GM18507 (cell line): Measurements from ENCODE around the gene CNOT10.
A peak's percentile ranks its signal among the peaks of the same experiment; 100 is the strongest.
"Not testable (repeated sequence)": the region's sequence is repeated elsewhere in the genome, so short reads cannot be mapped to it uniquely, and the experiment has no call there.

ENCODE experiments used
- DNase-seq: peaks from one replicate; pipeline ENCODE4 v3.0.0; 2011; ENCODE audit warnings: low read depth; ENCODE audit not compliant: insufficient read length; ENCODE audit errors: extremely low spot score
- FAIRE-seq: peaks from 2 replicates; lab custom pipeline; 2011; peaks lifted over from hg19 to GRCh38; lab: Jason Lieb, UNC

The CNOT10 gene

GRCh38 chr3:32797776-32798175 is 112.8 kb downstream of the CNOT10 start:
- DNase-seq = no peak
- no peak for FAIRE-seq

GRCh38 chr3:32801440-32801839 is 116.5 kb downstream of the CNOT10 start:
- FAIRE-seq, DNase-seq: not testable (repeated sequence)

- FAIRE-seq (peak; percentile 74), DNase-seq (peak; percentile 28)
Measured at GRCh38 chr3:32813180-32813579, 128.2 kb downstream of the CNOT10 start.

- no peak for DNase-seq
- FAIRE-seq = peak; percentile 66
Measured at GRCh38 chr3:32814361-32814760, 129.4 kb downstream of the CNOT10 start.

- DNase-seq = no peak
- peak; percentile 78 for FAIRE-seq
Measured at GRCh38 chr3:32815841-32816438, 131.0 kb downstream of the CNOT10 start.

GRCh38 chr3:32816439-32817256 is 131.7 kb downstream of the CNOT10 start:
- FAIRE-seq (no peak), DNase-seq (peak; percentile 14)

- DNase-seq = no peak
- no peak for FAIRE-seq
Measured at GRCh38 chr3:32817257-32817557, 132.2 kb downstream of the CNOT10 start.

- DNase-seq = no peak
Measured at GRCh38 chr3:32817558-32818228, 132.7 kb downstream of the CNOT10 start, which contains the start of gene TRIM71. Gene TRIM71 (plus strand): TSS chr3:32817997. CDS start chr3:32818081, 84 bp downstream.

GRCh38 chr3:32818229-32818969 is 133.4 kb downstream of the CNOT10 start:
- FAIRE-seq (no peak), DNase-seq (no peak)

More at GRCh38 chr3:32817558-32818228, 132.7 kb downstream of the CNOT10 start, which contains the start of gene TRIM71:
- FAIRE-seq = peak; percentile 44

GRCh38 chr3:32818970-32819511 is 134.1 kb downstream of the CNOT10 start:
- DNase-seq (no peak), FAIRE-seq (no peak)

- DNase-seq (no peak), FAIRE-seq (no peak)
Measured at GRCh38 chr3:32819551-32820348, 134.8 kb downstream of the CNOT10 start.

- DNase-seq (no peak), FAIRE-seq (no peak)
Measured at GRCh38 chr3:32820430-32820829, 135.4 kb downstream of the CNOT10 start.

GRCh38 chr3:32820971-32821685 is 136.1 kb downstream of the CNOT10 start:
- FAIRE-seq (no peak), DNase-seq (no peak)

GRCh38 chr3:32821686-32822296 is 136.8 kb downstream of the CNOT10 start:
- FAIRE-seq = no peak
- no peak for DNase-seq

GRCh38 chr3:32822609-32823498 is 137.9 kb downstream of the CNOT10 start:
- DNase-seq = no peak
- FAIRE-seq = no peak
